PC-3 (cell line): ENCODE data around the gene MPG. TPM values are rescaled to one million over a fixed set of nuclear protein-coding genes. Genes with fewer than 3 reads are reported as not detected.
A peak's percentile ranks its signal among the peaks of the same experiment; 100 is the strongest.

Source experiments
- ATAC-seq: fragments of 200-7000 bp; cut with Tn5 transposase; 2 replicates; pipeline ENCODE4 v1.9.1; 2020; ENCODE audit warnings: mild to moderate bottlenecking, moderate library complexity
- BruUV-seq: library from RNA; stranded (reverse); fragments of 400-500 nt; replicated peaks from 2 replicates; lab custom pipeline; 2021; lab: Mats Ljungman, UMichigan
- CTCF ChIA-PET: fragments of 300-600 bp; sonication (Branson Sonifier 250); formaldehyde crosslinking; loops from one replicate; lab custom pipeline; 2022; ENCODE audit warnings: antibody characterized with exemption; lab: Charles Lee
- POLR2A ChIA-PET: fragments of 300-600 bp; sonication (Branson Sonifier 250); formaldehyde crosslinking; loops from one replicate; lab custom pipeline; 2022; ENCODE audit warnings: antibody characterized with exemption; ENCODE audit not compliant: unreplicated experiment; lab: Charles Lee
- DNase-seq: peaks from one replicate; pipeline ENCODE4 v3.0.0-alpha.2; 2015
- H2AFZ ChIP-seq: fragments of 300-600 bp; sonication (generic); 2 replicates; pipeline ENCODE4 v1.6.0; 2016; ENCODE audit warnings: antibody characterized with exemption, low read length
- H3F3A ChIP-seq: fragments of 300-600 bp; sonication (generic); one replicate; pipeline ENCODE4 v1.6.0; 2017; ENCODE audit warnings: antibody characterized with exemption, low read length, control low read depth, mild to moderate bottlenecking; ENCODE audit not compliant: unreplicated experiment
- H3K27ac ChIP-seq: fragments of 300-600 bp; sonication (generic); 2 replicates; pipeline ENCODE4 v1.5.1; 2016; ENCODE audit warnings: mild to moderate bottlenecking, low read length
- H3K27me3 ChIP-seq: fragments of 300-600 bp; sonication (generic); 2 replicates; pipeline ENCODE4 v1.6.1; 2016; ENCODE audit warnings: low read length, mixed read lengths
- H3K36me3 ChIP-seq: fragments of 300-600 bp; sonication (generic); 2 replicates; pipeline ENCODE4 v1.6.1; 2016; ENCODE audit warnings: low read depth, mixed run types, low read length, mixed read lengths
- H3K4me1 ChIP-seq: fragments of 300-600 bp; sonication (generic); 2 replicates; pipeline ENCODE4 v1.5.1; 2016; ENCODE audit warnings: low read length; ENCODE audit not compliant: insufficient read depth
- H3K4me2 ChIP-seq: fragments of 300-600 bp; sonication (generic); 2 replicates; pipeline ENCODE4 v1.6.0; 2016; ENCODE audit warnings: low read length
- H3K4me3 ChIP-seq: fragments of 300-600 bp; sonication (generic); 2 replicates; pipeline ENCODE4 v1.5.1; 2016; ENCODE audit warnings: mild to moderate bottlenecking, low read length, mixed read lengths
- H3K79me2 ChIP-seq: fragments of 300-600 bp; sonication (generic); 2 replicates; pipeline ENCODE4 v1.6.1; 2017; ENCODE audit warnings: low read length, mixed read lengths
- H3K9ac ChIP-seq: fragments of 300-600 bp; sonication (generic); 2 replicates; pipeline ENCODE4 v1.6.0; 2016; ENCODE audit warnings: mild to moderate bottlenecking, low read length
- H3K9me2 ChIP-seq: fragments of 300-600 bp; sonication (generic); replicated peaks from 2 replicates; pipeline ENCODE4 v1.6.1; 2016; ENCODE audit warnings: mixed run types, low read length, mixed read lengths
- H3K9me3 ChIP-seq: fragments of 300-600 bp; sonication (generic); 2 replicates; pipeline ENCODE4 v1.6.1; 2016; ENCODE audit warnings: low read length, mixed read lengths
- H4K20me1 ChIP-seq: fragments of 300-600 bp; sonication (generic); 2 replicates; pipeline ENCODE4 v1.6.1; 2016; ENCODE audit warnings: low read length, mixed read lengths
- EZH2 ChIP-seq: fragments of 300-600 bp; sonication (generic); IDR thresholded peaks from one replicate; pipeline ENCODE4 v1.6.1; 2017; ENCODE audit warnings: antibody characterized with exemption, mild to moderate bottlenecking, low read length; ENCODE audit not compliant: unreplicated experiment
- EZH2phosphoT487 ChIP-seq: fragments of 300-600 bp; sonication (generic); IDR thresholded peaks from 2 replicates; pipeline ENCODE4 v1.6.1; 2018; ENCODE audit warnings: mild to moderate bottlenecking, antibody characterized with exemption, low read length, borderline replicate concordance
- intact Hi-C: fragments of 100-400 bp; cut with micrococcal nuclease; formaldehyde crosslinking; loops from 2 replicates; pipeline ENCODE4 v1.9.0; 2023
- total RNA-seq: library from RNA; depleted of rRNA; stranded (reverse); fragments of >200 nt; gene quantifications from 2 replicates; pipeline ENCODE4 v1.2.3, GENCODE V29; 2014
- TF ChIP-seq, protein P1 (sequence below): fragments of 300-600 bp; sonication (generic); conservative IDR thresholded peaks from 2 replicates; pipeline ENCODE4 v1.5.1; 2017; ENCODE audit warnings: antibody characterized with exemption, low read depth, mild to moderate bottlenecking, low read length

MPG gene
- total RNA-seq, 1 experiment from 2014 or later = 147 TPM

DNA sequence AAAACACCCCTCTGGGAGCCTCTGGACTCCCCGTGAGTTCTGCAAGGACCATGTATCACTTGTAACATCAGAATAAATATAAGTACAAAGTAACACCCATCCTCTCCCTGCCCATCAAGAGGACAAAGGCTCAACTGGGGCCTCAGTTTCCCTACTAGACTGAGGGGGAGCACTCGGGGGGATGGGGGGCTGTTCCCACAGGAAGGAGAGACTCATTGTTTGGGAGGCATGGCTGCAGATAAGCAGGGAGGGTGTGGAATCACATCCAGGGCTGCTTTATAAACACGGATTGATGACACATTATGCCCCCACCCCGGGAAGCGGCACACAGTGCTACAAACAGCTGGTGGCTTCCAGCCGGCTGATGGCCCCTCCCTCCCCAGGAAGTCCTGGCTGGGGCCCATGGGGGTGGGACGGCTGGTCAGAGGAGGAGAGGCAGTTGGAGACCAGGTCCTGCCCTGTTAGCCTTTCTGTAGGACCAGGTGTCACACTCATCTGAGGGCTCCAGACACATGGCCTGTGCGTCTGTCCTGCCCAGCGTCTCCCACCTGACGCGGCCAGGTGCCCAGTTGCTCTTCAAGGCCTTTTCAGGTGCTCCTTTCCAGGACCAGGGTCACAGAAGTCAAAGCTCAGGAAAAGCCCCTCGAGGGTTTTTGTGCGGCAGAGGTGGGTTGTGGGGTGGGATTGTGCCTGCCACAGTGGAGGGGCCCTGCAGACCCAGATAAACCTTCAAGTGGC lies 1.3 kb upstream of the MPG start:
- Histone ChIP-seq H4K20me1 (no peaks in the 10 kb centered on the region), H2AFZ (peak overlapping the region; percentile 78; the same call in 1 of the 2 replicates), H3K4me3 (peak overlapping the region; percentile 84; the same call in 1 of the 2 replicates), H3K9me3 (no peaks in the 10 kb centered on the region), H3K79me2 (peaks cover 10% of the 10 kb centered on the region), H3K27me3 (no peaks in the 10 kb centered on the region), H3K9ac (peak overlapping the region; percentile 86), H3K9me2 (no peaks in the 10 kb centered on the region), H3K4me2 (peak overlapping the region; percentile 87), H3K27ac (peak overlapping the region; percentile 54), H3F3A (no peaks in the 10 kb centered on the region), H3K4me1 (peaks cover 30% of the 10 kb centered on the region), H3K36me3 (no peaks in the 10 kb centered on the region)
- DNase-seq = peak; percentile 74
- ChIA-PET POLR2A (no interaction called here), CTCF (no interaction called here)
- peak; percentile 45 for ATAC-seq
- intact Hi-C loops = no loop called here
- TF ChIP-seq EZH2 (no peak), EZH2phosphoT487 (no peak)
- TF ChIP-seq, protein P1, sequence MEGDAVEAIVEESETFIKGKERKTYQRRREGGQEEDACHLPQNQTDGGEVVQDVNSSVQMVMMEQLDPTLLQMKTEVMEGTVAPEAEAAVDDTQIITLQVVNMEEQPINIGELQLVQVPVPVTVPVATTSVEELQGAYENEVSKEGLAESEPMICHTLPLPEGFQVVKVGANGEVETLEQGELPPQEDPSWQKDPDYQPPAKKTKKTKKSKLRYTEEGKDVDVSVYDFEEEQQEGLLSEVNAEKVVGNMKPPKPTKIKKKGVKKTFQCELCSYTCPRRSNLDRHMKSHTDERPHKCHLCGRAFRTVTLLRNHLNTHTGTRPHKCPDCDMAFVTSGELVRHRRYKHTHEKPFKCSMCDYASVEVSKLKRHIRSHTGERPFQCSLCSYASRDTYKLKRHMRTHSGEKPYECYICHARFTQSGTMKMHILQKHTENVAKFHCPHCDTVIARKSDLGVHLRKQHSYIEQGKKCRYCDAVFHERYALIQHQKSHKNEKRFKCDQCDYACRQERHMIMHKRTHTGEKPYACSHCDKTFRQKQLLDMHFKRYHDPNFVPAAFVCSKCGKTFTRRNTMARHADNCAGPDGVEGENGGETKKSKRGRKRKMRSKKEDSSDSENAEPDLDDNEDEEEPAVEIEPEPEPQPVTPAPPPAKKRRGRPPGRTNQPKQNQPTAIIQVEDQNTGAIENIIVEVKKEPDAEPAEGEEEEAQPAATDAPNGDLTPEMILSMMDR = no peak
- TSS peak; percentile 21 for BruUV-seq

DNA sequence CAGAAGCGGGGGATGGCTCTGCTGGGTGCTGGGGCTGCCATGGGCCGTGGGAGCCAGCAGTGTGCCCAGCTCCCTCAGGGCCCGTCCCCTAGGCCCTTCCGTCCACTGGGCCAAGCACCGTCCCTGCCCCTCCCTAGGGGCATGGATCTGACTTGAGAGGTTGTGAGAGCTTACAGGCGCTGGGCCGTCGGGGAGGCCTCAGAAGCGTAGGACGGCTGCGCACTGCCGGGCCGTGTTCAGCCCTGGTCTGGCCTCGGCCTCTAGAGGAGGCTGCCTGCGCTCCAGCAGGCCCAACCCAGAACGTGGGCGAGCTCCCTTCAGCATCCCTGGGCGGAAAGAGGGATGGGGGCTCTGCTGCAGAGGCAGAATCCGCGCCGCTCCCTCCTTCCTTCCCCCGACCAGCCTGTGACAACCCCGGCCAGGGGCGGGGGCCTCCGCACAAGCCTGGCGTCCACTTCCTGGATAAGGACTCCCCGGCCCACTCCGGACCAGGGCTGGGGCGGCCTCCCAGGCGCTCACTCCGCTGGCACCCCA lies 685 bp upstream of the MPG start:
- Histone ChIP-seq H3K4me2 (peak overlapping the region; percentile 87), H3K9me2 (no peaks in the 10 kb centered on the region), H3K36me3 (no peaks in the 10 kb centered on the region), H3K9me3 (no peaks in the 10 kb centered on the region), H3K27ac (peak overlapping the region; percentile 54), H3K27me3 (no peaks in the 10 kb centered on the region), H3K4me3 (peak overlapping the region; percentile 84), H2AFZ (peak overlapping the region; percentile 78), H3K4me1 (peaks cover 30% of the 10 kb centered on the region), H4K20me1 (no peaks in the 10 kb centered on the region), H3K79me2 (peaks cover 10% of the 10 kb centered on the region), H3K9ac (peak overlapping the region; percentile 86), H3F3A (no peaks in the 10 kb centered on the region)
- CTCF ChIA-PET = no interaction called here
- intact Hi-C loops = no loop called here
- TSS peak; percentile 59 for BruUV-seq
- DNase-seq (peak; percentile 26), ATAC-seq (peak; percentile 29)
- POLR2A ChIA-PET = no interaction called here
- no peak for TF ChIP-seq EZH2phosphoT487
- TF ChIP-seq, protein P1 = no peak
